ENCODE results near the gene RGS13.

DNA sequence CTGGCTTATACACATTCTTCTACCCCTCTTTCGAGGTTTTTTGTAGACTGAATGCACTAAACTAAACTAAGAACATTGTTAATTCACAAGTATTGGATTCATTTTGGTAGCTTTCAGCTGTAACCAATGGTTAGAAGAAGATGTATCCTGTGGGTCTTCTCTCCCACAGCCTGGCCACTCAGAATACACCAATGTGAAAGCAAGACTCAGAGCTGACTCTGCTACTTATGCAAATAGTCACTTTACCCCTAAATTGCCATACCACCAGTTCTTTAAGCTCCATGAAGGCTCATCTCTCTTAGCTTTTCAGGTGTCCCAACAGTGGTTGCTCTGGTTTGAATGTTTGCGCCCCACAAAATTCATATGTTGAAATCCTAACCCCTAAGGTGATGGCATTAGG, 60.1 kb downstream of the RGS13 start:
- TF ChIP-seq CTCF (conservative IDR thresholded peaks at IDR 0.05) (no peak), ZFX (IDR thresholded peaks at IDR 0.05) (no peak)
